HEK293 (cell line): ENCODE measurements around the gene PRR11.

Experiments
- KLF9 ChIP-seq: fragments of 450-650 bp; formaldehyde crosslinking; IDR thresholded peaks from 2 replicates; pipeline ENCODE4 v1.5.1; 2016; ENCODE audit warnings: missing biosample characterization, missing genetic modification characterization, low read depth
- MYNN ChIP-seq: fragments of 450-650 bp; formaldehyde crosslinking; IDR thresholded peaks from 2 replicates; pipeline ENCODE4 v1.5.1; 2016; ENCODE audit warnings: missing biosample characterization, missing genetic modification characterization, borderline replicate concordance
- MZF1 ChIP-seq: fragments of 450-650 bp; formaldehyde crosslinking; IDR thresholded peaks from 2 replicates; pipeline ENCODE4 v1.5.1; 2017; ENCODE audit warnings: missing biosample characterization, missing genetic modification characterization, borderline replicate concordance
- OVOL3 ChIP-seq: fragments of 450-650 bp; formaldehyde crosslinking; IDR thresholded peaks from 2 replicates; pipeline ENCODE4 v1.5.1; 2016; ENCODE audit warnings: missing biosample characterization, missing genetic modification characterization
- REPIN1 ChIP-seq: fragments of 450-650 bp; formaldehyde crosslinking; IDR thresholded peaks from 2 replicates; pipeline ENCODE4 v1.5.1; 2017; ENCODE audit warnings: missing biosample characterization, missing genetic modification characterization, low read depth
- SCRT1 ChIP-seq: fragments of 450-650 bp; formaldehyde crosslinking; IDR thresholded peaks from 2 replicates; pipeline ENCODE4 v1.5.1; 2016; ENCODE audit warnings: missing biosample characterization, missing genetic modification characterization, borderline replicate concordance
- WT1 ChIP-seq: fragments of 450-650 bp; formaldehyde crosslinking; IDR thresholded peaks from 2 replicates; pipeline ENCODE4 v1.5.1; 2016; ENCODE audit warnings: missing biosample characterization, missing genetic modification characterization
- ZBTB20 ChIP-seq: fragments of 450-650 bp; formaldehyde crosslinking; IDR thresholded peaks from 2 replicates; pipeline ENCODE4 v1.5.1; 2016; ENCODE audit warnings: missing biosample characterization, missing genetic modification characterization
- ZIC2 ChIP-seq: fragments of 450-650 bp; formaldehyde crosslinking; IDR thresholded peaks from 2 replicates; pipeline ENCODE4 v1.5.1; 2016; ENCODE audit warnings: missing biosample characterization, missing genetic modification characterization
- ZNF112 ChIP-seq: fragments of 450-650 bp; formaldehyde crosslinking; IDR thresholded peaks from 2 replicates; pipeline ENCODE4 v1.5.0; 2017; ENCODE audit warnings: missing biosample characterization, missing genetic modification characterization
- ZNF133 ChIP-seq: fragments of 450-650 bp; formaldehyde crosslinking; IDR thresholded peaks from 2 replicates; pipeline ENCODE4 v1.5.1; 2016; ENCODE audit warnings: missing biosample characterization, missing genetic modification characterization
- ZNF140 ChIP-seq: fragments of 450-650 bp; formaldehyde crosslinking; IDR thresholded peaks from 2 replicates; pipeline ENCODE4 v1.5.1; 2016; ENCODE audit warnings: missing biosample characterization, missing genetic modification characterization
- ZNF169 ChIP-seq: fragments of 450-650 bp; formaldehyde crosslinking; IDR thresholded peaks from 2 replicates; pipeline ENCODE4 v1.5.1; 2016; ENCODE audit warnings: missing biosample characterization, missing genetic modification characterization
- ZNF239 ChIP-seq: fragments of 450-650 bp; formaldehyde crosslinking; IDR thresholded peaks from 2 replicates; pipeline ENCODE4 v1.5.1; 2016; ENCODE audit warnings: missing biosample characterization, missing genetic modification characterization
- ZNF302 ChIP-seq: fragments of 450-650 bp; formaldehyde crosslinking; IDR thresholded peaks from 2 replicates; pipeline ENCODE4 v1.5.1; 2016; ENCODE audit warnings: missing biosample characterization, missing genetic modification characterization, low read depth
- ZNF324 ChIP-seq: fragments of 450-650 bp; formaldehyde crosslinking; IDR thresholded peaks from 2 replicates; pipeline ENCODE4 v1.5.1; 2016; ENCODE audit warnings: missing biosample characterization, missing genetic modification characterization
- ZNF416 ChIP-seq: fragments of 450-650 bp; formaldehyde crosslinking; IDR thresholded peaks from 2 replicates; pipeline ENCODE4 v1.5.1; 2016; ENCODE audit warnings: missing biosample characterization, missing genetic modification characterization
- ZNF558 ChIP-seq: fragments of 450-650 bp; formaldehyde crosslinking; IDR thresholded peaks from 2 replicates; pipeline ENCODE4 v1.5.1; 2016; ENCODE audit warnings: missing biosample characterization, missing genetic modification characterization
- ZNF571 ChIP-seq: fragments of 450-650 bp; formaldehyde crosslinking; IDR thresholded peaks from 2 replicates; pipeline ENCODE4 v1.5.0; 2017; ENCODE audit warnings: missing biosample characterization, missing genetic modification characterization
- ZNF626 ChIP-seq: fragments of 450-650 bp; sonication (Bioruptor Pico); formaldehyde crosslinking; IDR thresholded peaks from 2 replicates; pipeline ENCODE4 v1.5.1; 2018; ENCODE audit warnings: missing biosample characterization, missing genetic modification characterization, inconsistent platforms
- ZNF658 ChIP-seq: fragments of 450-650 bp; formaldehyde crosslinking; IDR thresholded peaks from 2 replicates; pipeline ENCODE4; 2016; ENCODE audit warnings: missing biosample characterization, missing genetic modification characterization
- ZNF660 ChIP-seq: fragments of 450-650 bp; IDR thresholded peaks from 2 replicates; pipeline ENCODE4 v1.5.1; 2018; ENCODE audit warnings: missing biosample characterization, mild to moderate bottlenecking, missing genetic modification characterization
- ZNF777 ChIP-seq: fragments of 450-650 bp; formaldehyde crosslinking; IDR thresholded peaks from 2 replicates; pipeline ENCODE4 v1.5.1; 2017; ENCODE audit warnings: missing biosample characterization, missing genetic modification characterization, borderline replicate concordance
- ZNF792 ChIP-seq: fragments of 450-650 bp; formaldehyde crosslinking; IDR thresholded peaks from 2 replicates; pipeline ENCODE4 v1.5.1; 2016; ENCODE audit warnings: missing biosample characterization, missing genetic modification characterization
- ZSCAN23 ChIP-seq: fragments of 450-650 bp; formaldehyde crosslinking; IDR thresholded peaks from 2 replicates; pipeline ENCODE4 v1.5.1; 2016; ENCODE audit warnings: missing biosample characterization, missing genetic modification characterization
- ZSCAN30 ChIP-seq: fragments of 450-650 bp; IDR thresholded peaks from 2 replicates; pipeline ENCODE4 v1.5.1; 2018; ENCODE audit warnings: missing biosample characterization, mild to moderate bottlenecking, missing genetic modification characterization, moderate library complexity
- TF ChIP-seq, protein P1 (sequence below): fragments of 450-650 bp; IDR thresholded peaks from 2 replicates; pipeline ENCODE4 v1.5.1; 2018; ENCODE audit warnings: missing biosample characterization, mild to moderate bottlenecking, missing genetic modification characterization
- TF ChIP-seq, protein P2 (sequence below): fragments of 450-650 bp; formaldehyde crosslinking; IDR thresholded peaks from 2 replicates; pipeline ENCODE4 v1.5.1; 2016; ENCODE audit warnings: missing biosample characterization, missing genetic modification characterization
- TF ChIP-seq, protein P3 (sequence below): fragments of 450-650 bp; formaldehyde crosslinking; IDR thresholded peaks from 2 replicates; pipeline ENCODE4 v1.5.1; 2016; ENCODE audit warnings: missing biosample characterization, missing genetic modification characterization, low read depth
- TF ChIP-seq, protein P4 (sequence below): fragments of 450-650 bp; formaldehyde crosslinking; IDR thresholded peaks from 2 replicates; pipeline ENCODE4; 2016; ENCODE audit warnings: missing biosample characterization, missing genetic modification characterization
- TF ChIP-seq, protein P5 (sequence below): fragments of 450-650 bp; formaldehyde crosslinking; IDR thresholded peaks from 2 replicates; pipeline ENCODE4 v1.5.1; 2016; ENCODE audit warnings: missing biosample characterization, missing genetic modification characterization, borderline replicate concordance

The PRR11 gene

DNA sequence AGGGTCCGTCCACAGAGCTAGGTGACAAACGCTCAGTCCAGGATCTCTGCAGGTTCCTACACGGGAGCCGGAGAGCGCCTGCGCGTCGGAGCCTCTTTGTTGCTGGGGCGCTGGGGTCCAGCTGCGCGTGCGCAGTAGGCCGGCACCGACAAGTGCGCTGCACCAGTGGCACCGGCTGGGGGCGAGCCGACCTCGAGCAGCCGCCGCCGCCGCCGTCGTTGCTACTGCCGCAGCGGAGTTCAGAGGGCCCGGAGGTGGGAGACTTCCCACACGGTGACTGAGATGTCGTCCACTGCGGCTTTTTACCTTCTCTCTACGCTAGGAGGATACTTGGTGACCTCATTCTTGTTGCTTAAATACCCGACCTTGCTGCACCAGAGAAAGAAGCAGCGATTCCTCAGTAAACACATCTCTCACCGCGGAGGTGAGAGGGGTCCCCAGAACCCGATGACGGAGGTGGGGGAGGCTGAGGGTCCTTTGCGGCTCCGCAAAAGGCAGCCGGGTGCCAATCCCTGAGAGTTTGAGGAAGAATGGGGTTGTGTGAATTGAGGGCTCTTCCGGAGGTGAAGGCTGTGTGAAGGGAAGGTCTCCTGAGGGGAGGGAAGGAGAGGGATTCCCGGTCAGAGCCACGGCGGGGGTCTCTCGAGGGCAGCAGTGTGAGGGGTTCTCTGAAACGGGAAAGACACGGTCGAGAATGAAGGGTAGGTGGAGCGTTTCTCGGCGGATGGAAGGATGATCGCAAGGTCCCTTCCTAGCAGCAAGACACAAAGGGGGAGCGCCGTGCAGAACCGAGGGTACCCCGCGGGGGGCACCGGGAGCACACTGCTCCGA is 65.0 kb downstream of the PRR11 start, which contains the start of gene GDPD1 (continued):
- TF ChIP-seq SCRT1 (no peak), OVOL3 (no peak), ZNF660 (tag by site-specific recombination) (peak; percentile 77), ZSCAN23 (0 out of 2 replicates have a peak, but pooled peaks have one; percentile 11), ZSCAN30 (tag by site-specific recombination) (no peak), ZNF239 (tag by site-specific recombination) (no peak), REPIN1 (tag by site-specific recombination) (no peak), ZNF112 (tag by site-specific recombination) (no peak), ZNF302 (tag by site-specific recombination) (no peak), ZBTB20 (tag by site-specific recombination) (peak; percentile 96), ZNF140 (tag by site-specific recombination) (no peak), ZNF571 (tag by site-specific recombination) (no peak), ZNF792 (tag by site-specific recombination) (no peak), ZIC2 (tag by site-specific recombination) (peak; percentile 87), ZNF416 (tag by site-specific recombination) (no peak), MZF1 (tag by site-specific recombination) (no peak; the same call in 1 of the 2 replicates), ZNF133 (tag by site-specific recombination) (no peak), ZNF777 (tag by site-specific recombination) (peak; percentile 94), ZNF658 (no peak), ZNF324 (tag by site-specific recombination) (0 out of 2 replicates have a peak, but pooled peaks have one; percentile 61), ZNF169 (no peak), KLF9 (tag by site-specific recombination) (no peak; the same call in 1 of the 2 replicates), MYNN (tag by site-specific recombination) (peak; percentile 27; the same call in 1 of the 2 replicates), ZNF626 (tag by site-specific recombination) (no peak), ZNF558 (peak; percentile 20; the same call in 1 of the 2 replicates), WT1 (tag by site-specific recombination) (no peak; the same call in 1 of the 2 replicates)
- TF ChIP-seq, protein P1, sequence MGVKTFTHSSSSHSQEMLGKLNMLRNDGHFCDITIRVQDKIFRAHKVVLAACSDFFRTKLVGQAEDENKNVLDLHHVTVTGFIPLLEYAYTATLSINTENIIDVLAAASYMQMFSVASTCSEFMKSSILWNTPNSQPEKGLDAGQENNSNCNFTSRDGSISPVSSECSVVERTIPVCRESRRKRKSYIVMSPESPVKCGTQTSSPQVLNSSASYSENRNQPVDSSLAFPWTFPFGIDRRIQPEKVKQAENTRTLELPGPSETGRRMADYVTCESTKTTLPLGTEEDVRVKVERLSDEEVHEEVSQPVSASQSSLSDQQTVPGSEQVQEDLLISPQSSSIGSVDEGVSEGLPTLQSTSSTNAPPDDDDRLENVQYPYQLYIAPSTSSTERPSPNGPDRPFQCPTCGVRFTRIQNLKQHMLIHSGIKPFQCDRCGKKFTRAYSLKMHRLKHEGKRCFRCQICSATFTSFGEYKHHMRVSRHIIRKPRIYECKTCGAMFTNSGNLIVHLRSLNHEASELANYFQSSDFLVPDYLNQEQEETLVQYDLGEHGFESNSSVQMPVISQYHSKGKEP (tag by site-specific recombination): no peak; the same call in 1 of the 2 replicates
- TF ChIP-seq, protein P2, sequence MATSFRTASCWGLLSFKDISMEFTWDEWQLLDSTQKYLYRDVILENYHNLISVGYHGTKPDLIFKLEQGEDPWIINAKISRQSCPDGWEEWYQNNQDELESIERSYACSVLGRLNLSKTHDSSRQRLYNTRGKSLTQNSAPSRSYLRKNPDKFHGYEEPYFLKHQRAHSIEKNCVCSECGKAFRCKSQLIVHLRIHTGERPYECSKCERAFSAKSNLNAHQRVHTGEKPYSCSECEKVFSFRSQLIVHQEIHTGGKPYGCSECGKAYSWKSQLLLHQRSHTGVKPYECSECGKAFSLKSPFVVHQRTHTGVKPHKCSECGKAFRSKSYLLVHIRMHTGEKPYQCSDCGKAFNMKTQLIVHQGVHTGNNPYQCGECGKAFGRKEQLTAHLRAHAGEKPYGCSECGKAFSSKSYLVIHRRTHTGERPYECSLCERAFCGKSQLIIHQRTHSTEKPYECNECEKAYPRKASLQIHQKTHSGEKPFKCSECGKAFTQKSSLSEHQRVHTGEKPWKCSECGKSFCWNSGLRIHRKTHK (tag by site-specific recombination): no peak
- TF ChIP-seq, protein P3, sequence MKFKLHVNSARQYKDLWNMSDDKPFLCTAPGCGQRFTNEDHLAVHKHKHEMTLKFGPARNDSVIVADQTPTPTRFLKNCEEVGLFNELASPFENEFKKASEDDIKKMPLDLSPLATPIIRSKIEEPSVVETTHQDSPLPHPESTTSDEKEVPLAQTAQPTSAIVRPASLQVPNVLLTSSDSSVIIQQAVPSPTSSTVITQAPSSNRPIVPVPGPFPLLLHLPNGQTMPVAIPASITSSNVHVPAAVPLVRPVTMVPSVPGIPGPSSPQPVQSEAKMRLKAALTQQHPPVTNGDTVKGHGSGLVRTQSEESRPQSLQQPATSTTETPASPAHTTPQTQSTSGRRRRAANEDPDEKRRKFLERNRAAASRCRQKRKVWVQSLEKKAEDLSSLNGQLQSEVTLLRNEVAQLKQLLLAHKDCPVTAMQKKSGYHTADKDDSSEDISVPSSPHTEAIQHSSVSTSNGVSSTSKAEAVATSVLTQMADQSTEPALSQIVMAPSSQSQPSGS (tag by site-specific recombination): peak; percentile 91
- TF ChIP-seq, protein P4, sequence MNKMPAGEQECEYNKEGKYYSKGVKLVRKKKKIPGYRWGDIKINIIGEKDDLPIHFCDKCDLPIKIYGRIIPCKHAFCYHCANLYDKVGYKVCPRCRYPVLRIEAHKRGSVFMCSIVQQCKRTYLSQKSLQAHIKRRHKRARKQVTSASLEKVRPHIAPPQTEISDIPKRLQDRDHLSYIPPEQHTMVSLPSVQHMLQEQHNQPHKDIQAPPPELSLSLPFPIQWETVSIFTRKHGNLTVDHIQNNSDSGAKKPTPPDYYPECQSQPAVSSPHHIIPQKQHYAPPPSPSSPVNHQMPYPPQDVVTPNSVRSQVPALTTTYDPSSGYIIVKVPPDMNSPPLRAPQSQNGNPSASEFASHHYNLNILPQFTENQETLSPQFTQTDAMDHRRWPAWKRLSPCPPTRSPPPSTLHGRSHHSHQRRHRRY (tag by site-specific recombination): no peak
- TF ChIP-seq, protein P5, sequence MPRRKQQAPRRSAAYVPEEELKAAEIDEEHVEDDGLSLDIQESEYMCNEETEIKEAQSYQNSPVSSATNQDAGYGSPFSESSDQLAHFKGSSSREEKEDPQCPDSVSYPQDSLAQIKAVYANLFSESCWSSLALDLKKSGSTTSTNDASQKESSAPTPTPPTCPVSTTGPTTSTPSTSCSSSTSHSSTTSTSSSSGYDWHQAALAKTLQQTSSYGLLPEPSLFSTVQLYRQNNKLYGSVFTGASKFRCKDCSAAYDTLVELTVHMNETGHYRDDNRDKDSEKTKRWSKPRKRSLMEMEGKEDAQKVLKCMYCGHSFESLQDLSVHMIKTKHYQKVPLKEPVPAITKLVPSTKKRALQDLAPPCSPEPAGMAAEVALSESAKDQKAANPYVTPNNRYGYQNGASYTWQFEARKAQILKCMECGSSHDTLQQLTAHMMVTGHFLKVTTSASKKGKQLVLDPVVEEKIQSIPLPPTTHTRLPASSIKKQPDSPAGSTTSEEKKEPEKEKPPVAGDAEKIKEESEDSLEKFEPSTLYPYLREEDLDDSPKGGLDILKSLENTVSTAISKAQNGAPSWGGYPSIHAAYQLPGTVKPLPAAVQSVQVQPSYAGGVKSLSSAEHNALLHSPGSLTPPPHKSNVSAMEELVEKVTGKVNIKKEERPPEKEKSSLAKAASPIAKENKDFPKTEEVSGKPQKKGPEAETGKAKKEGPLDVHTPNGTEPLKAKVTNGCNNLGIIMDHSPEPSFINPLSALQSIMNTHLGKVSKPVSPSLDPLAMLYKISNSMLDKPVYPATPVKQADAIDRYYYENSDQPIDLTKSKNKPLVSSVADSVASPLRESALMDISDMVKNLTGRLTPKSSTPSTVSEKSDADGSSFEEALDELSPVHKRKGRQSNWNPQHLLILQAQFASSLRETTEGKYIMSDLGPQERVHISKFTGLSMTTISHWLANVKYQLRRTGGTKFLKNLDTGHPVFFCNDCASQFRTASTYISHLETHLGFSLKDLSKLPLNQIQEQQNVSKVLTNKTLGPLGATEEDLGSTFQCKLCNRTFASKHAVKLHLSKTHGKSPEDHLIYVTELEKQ (tag by site-specific recombination): no peak
